WTC11 (cell line): ENCODE results near the gene NOL9. TPM values are rescaled to one million over a fixed set of nuclear protein-coding genes. Genes with fewer than 3 reads are reported as not detected.

Experiments
- ATAC-seq: fragments of 200-7000 bp; cut with Tn5 transposase; 2 replicates; pipeline ENCODE4 v1.10.0; 2021; ENCODE audit warnings: mild to moderate bottlenecking, moderate library complexity
- CTCF ChIA-PET: fragments of 300-600 bp; sonication (Branson Sonifier 250); formaldehyde crosslinking; loops from one replicate; lab custom pipeline; 2021; ENCODE audit warnings: antibody characterized with exemption; lab: Charles Lee
- POLR2A ChIA-PET: fragments of 350-600 bp; sonication (Branson Sonifier 250); formaldehyde crosslinking; loops from one replicate; lab custom pipeline; 2021; ENCODE audit warnings: antibody characterized with exemption; lab: Charles Lee
- DNase-seq: peaks from one replicate; pipeline ENCODE4 v3.0.0; 2021; ENCODE audit warnings: low spot score
- H3K27ac Mint-ChIP-seq: 2 replicates; pipeline ENCODE4 v1.8.0; 2021; ENCODE audit warnings: mixed read lengths
- H3K27me3 Mint-ChIP-seq: 2 replicates; pipeline ENCODE4 v1.8.0; 2021; ENCODE audit warnings: low read depth, mild to moderate bottlenecking, moderate library complexity, mixed read lengths
- H3K36me3 Mint-ChIP-seq: 2 replicates; pipeline ENCODE4 v1.8.0; 2021; ENCODE audit warnings: mixed read lengths
- H3K4me1 Mint-ChIP-seq: 2 replicates; pipeline ENCODE4 v1.8.0; 2022; ENCODE audit warnings: mixed read lengths
- H3K4me3 Mint-ChIP-seq: 2 replicates; pipeline ENCODE4 v1.8.0; 2021; ENCODE audit warnings: mild to moderate bottlenecking, moderate library complexity, mixed read lengths
- H3K9me3 Mint-ChIP-seq: 2 replicates; pipeline ENCODE4 v1.8.0; 2021; ENCODE audit warnings: mixed read lengths
- ATF2 ChIP-seq: sonication (generic); formaldehyde crosslinking; IDR thresholded peaks from 2 replicates; pipeline ENCODE4 v1.8.1; 2022; ENCODE audit warnings: low read depth, missing genetic modification reagents, borderline replicate concordance
- ATF6 ChIP-seq: sonication (generic); formaldehyde crosslinking; IDR thresholded peaks from 2 replicates; pipeline ENCODE4 v1.8.1; 2023; ENCODE audit warnings: mild to moderate bottlenecking, missing genetic modification reagents
- ETV6 ChIP-seq: sonication (generic); formaldehyde crosslinking; IDR thresholded peaks from 2 replicates; pipeline ENCODE4 v1.8.1; 2022; ENCODE audit warnings: mild to moderate bottlenecking, missing genetic modification reagents
- FOXJ3 ChIP-seq: sonication (generic); formaldehyde crosslinking; IDR thresholded peaks from 2 replicates; pipeline ENCODE4 v1.9.0; 2021; ENCODE audit warnings: missing genetic modification reagents, mild to moderate bottlenecking, borderline replicate concordance
- FOXK1 ChIP-seq: sonication (generic); formaldehyde crosslinking; IDR thresholded peaks from 2 replicates; pipeline ENCODE4 v1.8.0; 2022; ENCODE audit warnings: mild to moderate bottlenecking, moderate library complexity, missing genetic modification reagents
- GABPB1 ChIP-seq: sonication (generic); formaldehyde crosslinking; IDR thresholded peaks from 2 replicates; pipeline ENCODE4 v1.8.1; 2023; ENCODE audit warnings: mild to moderate bottlenecking, missing genetic modification reagents
- HMGA2 ChIP-seq: fragments of 250-450 bp; sonication (Bioruptor Pico); IDR thresholded peaks from 2 replicates; pipeline ENCODE4 v1.4.0; 2021; ENCODE audit warnings: mild to moderate bottlenecking, moderate library complexity
- IRF1 ChIP-seq: sonication (generic); formaldehyde crosslinking; IDR thresholded peaks from 2 replicates; pipeline ENCODE4 v1.8.0; 2023; ENCODE audit warnings: missing genetic modification reagents
- IRF2 ChIP-seq: sonication (generic); formaldehyde crosslinking; IDR thresholded peaks from 2 replicates; pipeline ENCODE4 v1.8.0; 2022; ENCODE audit warnings: low read depth, missing genetic modification reagents, borderline replicate concordance
- NR2C2 ChIP-seq: sonication (generic); formaldehyde crosslinking; IDR thresholded peaks from 2 replicates; pipeline ENCODE4 v1.8.0; 2022; ENCODE audit warnings: mild to moderate bottlenecking, missing genetic modification reagents
- PRRX2 ChIP-seq: fragments of 250-450 bp; sonication (Bioruptor Pico); IDR thresholded peaks from 2 replicates; pipeline ENCODE4 v1.8.0; 2021; ENCODE audit warnings: mild to moderate bottlenecking
- RELA ChIP-seq: sonication (generic); formaldehyde crosslinking; IDR thresholded peaks from 2 replicates; pipeline ENCODE4 v1.8.1; 2022; ENCODE audit warnings: missing genetic modification reagents, mild to moderate bottlenecking, borderline replicate concordance
- RORB ChIP-seq: fragments of 250-450 bp; sonication (Bioruptor Pico); IDR thresholded peaks from 2 replicates; pipeline ENCODE4 v1.9.0; 2021; ENCODE audit warnings: mild to moderate bottlenecking
- ZNF396 ChIP-seq: fragments of 250-450 bp; sonication (Bioruptor Pico); IDR thresholded peaks from 2 replicates; pipeline ENCODE4 v1.8.0; 2021; ENCODE audit warnings: mild to moderate bottlenecking, moderate library complexity, borderline replicate concordance
- ZNF416 ChIP-seq: fragments of 250-450 bp; sonication (Bioruptor Pico); IDR thresholded peaks from 2 replicates; pipeline ENCODE4 v1.9.0; 2021; ENCODE audit warnings: mild to moderate bottlenecking, inconsistent platforms
- ZSCAN18 ChIP-seq: fragments of 250-450 bp; sonication (Bioruptor Pico); IDR thresholded peaks from 2 replicates; pipeline ENCODE4 v2.1.2; 2022; ENCODE audit warnings: mild to moderate bottlenecking, moderate library complexity
- total RNA-seq: library from RNA; stranded (reverse); gene quantifications from 3 replicates; pipeline ENCODE4 v1.2.3, GENCODE V29; 2021
- TF ChIP-seq, protein P1 (sequence below): sonication (generic); formaldehyde crosslinking; IDR thresholded peaks from 2 replicates; pipeline ENCODE4 v1.8.1; 2022; ENCODE audit warnings: mild to moderate bottlenecking, moderate library complexity, missing genetic modification reagents
- TF ChIP-seq, protein P2 (sequence below): fragments of 250-450 bp; sonication (Bioruptor Pico); IDR thresholded peaks from 2 replicates; pipeline ENCODE4 v1.9.0; 2021; ENCODE audit warnings: mild to moderate bottlenecking
- TF ChIP-seq, protein P3 (sequence below): sonication (generic); formaldehyde crosslinking; IDR thresholded peaks from 2 replicates; pipeline ENCODE4 v1.8.1; 2023; ENCODE audit warnings: mild to moderate bottlenecking, missing genetic modification reagents, moderate library complexity
- TF ChIP-seq, protein P4 (sequence below): sonication (generic); formaldehyde crosslinking; IDR thresholded peaks from 2 replicates; pipeline ENCODE4 v1.8.1; 2023; ENCODE audit warnings: mild to moderate bottlenecking, missing genetic modification reagents, moderate library complexity

Gene NOL9
- total RNA-seq, 1 experiment from 2014 or later = 37.4 TPM

DNA sequence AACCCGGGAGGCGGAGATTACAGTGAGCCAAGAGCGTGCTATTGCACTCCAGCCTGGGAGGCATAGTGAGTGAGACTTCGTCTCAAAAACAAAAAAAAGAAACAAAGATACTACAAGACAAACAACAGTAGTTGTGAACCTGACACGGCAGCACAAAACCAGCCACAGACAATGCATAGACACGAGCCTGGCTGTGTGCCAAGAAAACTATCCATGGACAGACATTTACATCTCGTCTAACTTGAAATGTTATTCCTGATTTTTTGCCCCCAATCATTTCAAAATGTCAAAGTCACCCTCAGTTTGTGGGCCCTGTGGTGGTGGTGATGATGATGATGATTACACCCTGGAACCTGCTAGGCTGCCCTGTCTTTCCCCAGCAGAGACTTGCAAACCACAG is 42.0 kb upstream of the NOL9 start:
- Mint-ChIP-seq H3K36me3 (peaks cover 26% of the 10 kb centered on the region), H3K27me3 (no peaks in the 10 kb centered on the region)
- POLR2A ChIA-PET = no interaction called here
- TF ChIP-seq HMGA2 (CRISPR knock-in tag) (no peak), ATF6 (CRISPR knock-in tag) (no peak), RORB (CRISPR knock-in tag) (no peak), IRF1 (no peak), NR2C2 (CRISPR knock-in tag) (no peak), ATF2 (CRISPR knock-in tag) (no peak), ZSCAN18 (CRISPR knock-in tag) (no peak), RELA (no peak), FOXJ3 (CRISPR knock-in tag) (no peak), FOXK1 (no peak), ZNF396 (no peak), IRF2 (CRISPR knock-in tag) (no peak), GABPB1 (no peak), PRRX2 (CRISPR knock-in tag) (no peak), ETV6 (CRISPR knock-in tag) (no peak), ZNF416 (CRISPR knock-in tag) (no peak)
- TF ChIP-seq, protein P1, sequence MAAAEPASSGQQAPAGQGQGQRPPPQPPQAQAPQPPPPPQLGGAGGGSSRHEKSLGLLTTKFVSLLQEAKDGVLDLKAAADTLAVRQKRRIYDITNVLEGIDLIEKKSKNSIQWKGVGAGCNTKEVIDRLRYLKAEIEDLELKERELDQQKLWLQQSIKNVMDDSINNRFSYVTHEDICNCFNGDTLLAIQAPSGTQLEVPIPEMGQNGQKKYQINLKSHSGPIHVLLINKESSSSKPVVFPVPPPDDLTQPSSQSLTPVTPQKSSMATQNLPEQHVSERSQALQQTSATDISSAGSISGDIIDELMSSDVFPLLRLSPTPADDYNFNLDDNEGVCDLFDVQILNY (CRISPR knock-in tag) = no peak
- TF ChIP-seq, protein P2, sequence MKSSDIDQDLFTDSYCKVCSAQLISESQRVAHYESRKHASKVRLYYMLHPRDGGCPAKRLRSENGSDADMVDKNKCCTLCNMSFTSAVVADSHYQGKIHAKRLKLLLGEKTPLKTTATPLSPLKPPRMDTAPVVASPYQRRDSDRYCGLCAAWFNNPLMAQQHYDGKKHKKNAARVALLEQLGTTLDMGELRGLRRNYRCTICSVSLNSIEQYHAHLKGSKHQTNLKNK (CRISPR knock-in tag) = no peak
- TF ChIP-seq, protein P3, sequence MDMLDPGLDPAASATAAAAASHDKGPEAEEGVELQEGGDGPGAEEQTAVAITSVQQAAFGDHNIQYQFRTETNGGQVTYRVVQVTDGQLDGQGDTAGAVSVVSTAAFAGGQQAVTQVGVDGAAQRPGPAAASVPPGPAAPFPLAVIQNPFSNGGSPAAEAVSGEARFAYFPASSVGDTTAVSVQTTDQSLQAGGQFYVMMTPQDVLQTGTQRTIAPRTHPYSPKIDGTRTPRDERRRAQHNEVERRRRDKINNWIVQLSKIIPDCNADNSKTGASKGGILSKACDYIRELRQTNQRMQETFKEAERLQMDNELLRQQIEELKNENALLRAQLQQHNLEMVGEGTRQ (CRISPR knock-in tag) = no peak
- TF ChIP-seq, protein P4, sequence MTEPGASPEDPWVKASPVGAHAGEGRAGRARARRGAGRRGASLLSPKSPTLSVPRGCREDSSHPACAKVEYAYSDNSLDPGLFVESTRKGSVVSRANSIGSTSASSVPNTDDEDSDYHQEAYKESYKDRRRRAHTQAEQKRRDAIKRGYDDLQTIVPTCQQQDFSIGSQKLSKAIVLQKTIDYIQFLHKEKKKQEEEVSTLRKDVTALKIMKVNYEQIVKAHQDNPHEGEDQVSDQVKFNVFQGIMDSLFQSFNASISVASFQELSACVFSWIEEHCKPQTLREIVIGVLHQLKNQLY = no peak
- TF ChIP-seq, all 79 proteins: peak for 0
- Mint-ChIP-seq H3K9me3 (no peaks in the 10 kb centered on the region), H3K4me3 (no peak overlapping the region), H3K27ac (no peak overlapping the region), H3K4me1 (peaks cover 12% of the 10 kb centered on the region)
- no peak for DNase-seq
- no peak for ATAC-seq
- CTCF ChIA-PET = no interaction called here
